ENCODE results near the gene NLRP4. TPM values are rescaled to one million over a fixed set of nuclear protein-coding genes. Genes with fewer than 3 reads are reported as not detected.

NLRP4 gene
- total and polyA plus RNA-seq, 12 donors: not detected

- intact Hi-C loops (cut with DNase I): no loop called here
- no peak for TF ChIP-seq CTCF (IDR thresholded peaks at IDR 0.05)
- DNase-seq (no peak), ATAC-seq (no peak)
- peaks cover 0 to 11% (median 0%) of the 10 kb centered on the region in 7 donors for H3K27me3 ChIP-seq
- no peak overlapping the region for H3K27ac ChIP-seq
- no peaks in the 10 kb centered on the region for H3K4me1 ChIP-seq
- WGBS, 2 donors: 92% methylated on average over 7 of the region's 7 CpGs
- no peak overlapping the region for H3K4me3 ChIP-seq
- peaks cover 0 to 61% (median 6%) of the 10 kb centered on the region in 11 donors for H3K9me3 ChIP-seq
- H3K36me3 ChIP-seq: no peaks in the 10 kb centered on the region
Measured at GRCh38 chr19:55867101-55867500, 30.8 kb downstream of the NLRP4 start.

GRCh38 chr19:55870736-55871135 is 34.4 kb downstream of the NLRP4 start:
- ATAC-seq: no peak
- peaks cover 0 to 11% (median 0%) of the 10 kb centered on the region in 7 donors for H3K27me3 ChIP-seq
- TF ChIP-seq CTCF (IDR thresholded peaks at IDR 0.05): no peak
- intact Hi-C loops (cut with DNase I): no loop called here
- DNase-seq: no peak
- H3K36me3 ChIP-seq: no peaks in the 10 kb centered on the region
- H3K27ac ChIP-seq: no peak overlapping the region
- H3K4me3 ChIP-seq: no peak overlapping the region
- 84% methylated on average over 11 of the region's 11 CpGs for WGBS, 2 donors
- H3K4me1 ChIP-seq: no peaks in the 10 kb centered on the region
- peaks cover 0 to 43% (median 3%) of the 10 kb centered on the region in 11 donors for H3K9me3 ChIP-seq

- Histone ChIP-seq H3K27me3 (peaks cover 0 to 4% (median 0%) of the 10 kb centered on the region in 7 donors), H3K4me1 (no peaks in the 10 kb centered on the region), H3K36me3 (no peaks in the 10 kb centered on the region), H3K27ac (no peak overlapping the region), H3K4me3 (no peak overlapping the region), H3K9me3 (peaks cover 0 to 41% (median 10%) of the 10 kb centered on the region in 11 donors)
- TF ChIP-seq CTCF (IDR thresholded peaks at IDR 0.05): no peak
- intact Hi-C loops (cut with DNase I): no loop called here
- ATAC-seq (no peak), DNase-seq (no peak)
- 51 to 61% methylated on average over 3 of the region's 3 CpGs for WGBS, 2 donors
Measured at GRCh38 chr19:55877211-55877610, 40.9 kb downstream of the NLRP4 start.

GRCh38 chr19:55882626-55883025 is 46.3 kb downstream of the NLRP4 start:
- no peak for TF ChIP-seq CTCF (IDR thresholded peaks at IDR 0.05)
- ATAC-seq: no peak

More at GRCh38 chr19:55882626-55883025, 46.3 kb downstream of the NLRP4 start:
- Histone ChIP-seq H3K4me3 (no peak overlapping the region), H3K4me1 (no peaks in the 10 kb centered on the region), H3K9me3 (peaks cover 0 to 33% (median 10%) of the 10 kb centered on the region in 11 donors), H3K27ac (no peak overlapping the region), H3K27me3 (peaks cover 0 to 12% (median 0%) of the 10 kb centered on the region in 7 donors), H3K36me3 (no peaks in the 10 kb centered on the region)
- DNase-seq: no peak
- intact Hi-C loops (cut with DNase I): no loop called here
- 72 to 85% methylated on average over 4 of the region's 4 CpGs for WGBS, 2 donors

Measured in heart right ventricle (tissue), 16 donors.